Measurements from ENCODE around the gene SLC38A3.

SLC38A3 gene

DNA sequence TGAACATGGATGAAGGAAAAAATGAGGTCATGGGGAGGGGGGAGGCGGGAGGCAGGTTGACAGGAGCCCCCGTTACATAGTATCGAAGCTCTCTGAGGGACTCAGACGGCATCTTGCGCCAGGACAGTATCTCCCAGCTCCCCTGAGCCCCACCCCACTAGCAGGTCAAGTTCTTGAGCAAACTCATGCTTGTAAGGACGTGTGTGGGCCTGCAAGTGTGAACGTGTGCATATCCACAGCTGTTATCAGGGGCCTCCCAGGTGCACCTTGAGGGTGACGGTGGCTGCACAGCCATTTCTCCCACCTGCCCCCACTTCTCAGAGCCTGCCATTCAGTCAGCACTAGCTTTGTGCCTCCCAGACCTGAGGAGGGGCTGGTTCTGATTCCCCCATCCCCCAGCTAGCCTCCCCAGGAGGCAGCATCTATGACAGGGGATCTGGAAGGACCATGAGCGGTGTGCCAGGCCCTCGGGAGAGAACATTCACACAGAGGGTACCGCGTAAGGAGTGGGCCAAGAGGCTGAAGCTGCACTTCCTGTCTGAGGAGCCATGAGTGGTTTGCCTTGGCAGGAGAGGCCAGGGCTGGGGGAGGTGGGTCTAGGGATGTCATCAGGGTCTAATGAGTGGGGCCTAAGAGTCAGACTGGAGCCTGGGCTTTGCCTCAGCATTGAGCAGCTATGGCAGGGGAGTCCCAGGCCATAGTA, 47.1 kb upstream of the SLC38A3 start:
- no peak for DNase-seq (ENCODE audit: low read depth in 1 of 2, low spot score in 1 of 2)
- TF ChIP-seq, protein P1, sequence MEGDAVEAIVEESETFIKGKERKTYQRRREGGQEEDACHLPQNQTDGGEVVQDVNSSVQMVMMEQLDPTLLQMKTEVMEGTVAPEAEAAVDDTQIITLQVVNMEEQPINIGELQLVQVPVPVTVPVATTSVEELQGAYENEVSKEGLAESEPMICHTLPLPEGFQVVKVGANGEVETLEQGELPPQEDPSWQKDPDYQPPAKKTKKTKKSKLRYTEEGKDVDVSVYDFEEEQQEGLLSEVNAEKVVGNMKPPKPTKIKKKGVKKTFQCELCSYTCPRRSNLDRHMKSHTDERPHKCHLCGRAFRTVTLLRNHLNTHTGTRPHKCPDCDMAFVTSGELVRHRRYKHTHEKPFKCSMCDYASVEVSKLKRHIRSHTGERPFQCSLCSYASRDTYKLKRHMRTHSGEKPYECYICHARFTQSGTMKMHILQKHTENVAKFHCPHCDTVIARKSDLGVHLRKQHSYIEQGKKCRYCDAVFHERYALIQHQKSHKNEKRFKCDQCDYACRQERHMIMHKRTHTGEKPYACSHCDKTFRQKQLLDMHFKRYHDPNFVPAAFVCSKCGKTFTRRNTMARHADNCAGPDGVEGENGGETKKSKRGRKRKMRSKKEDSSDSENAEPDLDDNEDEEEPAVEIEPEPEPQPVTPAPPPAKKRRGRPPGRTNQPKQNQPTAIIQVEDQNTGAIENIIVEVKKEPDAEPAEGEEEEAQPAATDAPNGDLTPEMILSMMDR (IDR thresholded peaks at IDR 0.05; ENCODE audit: insufficient read depth, low read length), result no peak
- TF ChIP-seq GABPA (IDR thresholded peaks at IDR 0.05; ENCODE audit: low read depth) (no peak), SPI1 (IDR thresholded peaks at IDR 0.05; ENCODE audit: borderline replicate concordance, low read depth) (no peak)
- TF ChIP-seq, protein P2, sequence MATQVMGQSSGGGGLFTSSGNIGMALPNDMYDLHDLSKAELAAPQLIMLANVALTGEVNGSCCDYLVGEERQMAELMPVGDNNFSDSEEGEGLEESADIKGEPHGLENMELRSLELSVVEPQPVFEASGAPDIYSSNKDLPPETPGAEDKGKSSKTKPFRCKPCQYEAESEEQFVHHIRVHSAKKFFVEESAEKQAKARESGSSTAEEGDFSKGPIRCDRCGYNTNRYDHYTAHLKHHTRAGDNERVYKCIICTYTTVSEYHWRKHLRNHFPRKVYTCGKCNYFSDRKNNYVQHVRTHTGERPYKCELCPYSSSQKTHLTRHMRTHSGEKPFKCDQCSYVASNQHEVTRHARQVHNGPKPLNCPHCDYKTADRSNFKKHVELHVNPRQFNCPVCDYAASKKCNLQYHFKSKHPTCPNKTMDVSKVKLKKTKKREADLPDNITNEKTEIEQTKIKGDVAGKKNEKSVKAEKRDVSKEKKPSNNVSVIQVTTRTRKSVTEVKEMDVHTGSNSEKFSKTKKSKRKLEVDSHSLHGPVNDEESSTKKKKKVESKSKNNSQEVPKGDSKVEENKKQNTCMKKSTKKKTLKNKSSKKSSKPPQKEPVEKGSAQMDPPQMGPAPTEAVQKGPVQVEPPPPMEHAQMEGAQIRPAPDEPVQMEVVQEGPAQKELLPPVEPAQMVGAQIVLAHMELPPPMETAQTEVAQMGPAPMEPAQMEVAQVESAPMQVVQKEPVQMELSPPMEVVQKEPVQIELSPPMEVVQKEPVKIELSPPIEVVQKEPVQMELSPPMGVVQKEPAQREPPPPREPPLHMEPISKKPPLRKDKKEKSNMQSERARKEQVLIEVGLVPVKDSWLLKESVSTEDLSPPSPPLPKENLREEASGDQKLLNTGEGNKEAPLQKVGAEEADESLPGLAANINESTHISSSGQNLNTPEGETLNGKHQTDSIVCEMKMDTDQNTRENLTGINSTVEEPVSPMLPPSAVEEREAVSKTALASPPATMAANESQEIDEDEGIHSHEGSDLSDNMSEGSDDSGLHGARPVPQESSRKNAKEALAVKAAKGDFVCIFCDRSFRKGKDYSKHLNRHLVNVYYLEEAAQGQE (IDR thresholded peaks at IDR 0.05; ENCODE audit: insufficient replicate concordance, low read depth), result no peak
- Histone ChIP-seq H3K27me3 (ENCODE audit: insufficient read depth, poor library complexity, severe bottlenecking) (peaks cover 37% of the 10 kb centered on the region), H3K27ac (replicated peaks) (no peak overlapping the region), H3K4me3 (replicated peaks; ENCODE audit: insufficient read depth, low read length) (no peak overlapping the region)

DNA sequence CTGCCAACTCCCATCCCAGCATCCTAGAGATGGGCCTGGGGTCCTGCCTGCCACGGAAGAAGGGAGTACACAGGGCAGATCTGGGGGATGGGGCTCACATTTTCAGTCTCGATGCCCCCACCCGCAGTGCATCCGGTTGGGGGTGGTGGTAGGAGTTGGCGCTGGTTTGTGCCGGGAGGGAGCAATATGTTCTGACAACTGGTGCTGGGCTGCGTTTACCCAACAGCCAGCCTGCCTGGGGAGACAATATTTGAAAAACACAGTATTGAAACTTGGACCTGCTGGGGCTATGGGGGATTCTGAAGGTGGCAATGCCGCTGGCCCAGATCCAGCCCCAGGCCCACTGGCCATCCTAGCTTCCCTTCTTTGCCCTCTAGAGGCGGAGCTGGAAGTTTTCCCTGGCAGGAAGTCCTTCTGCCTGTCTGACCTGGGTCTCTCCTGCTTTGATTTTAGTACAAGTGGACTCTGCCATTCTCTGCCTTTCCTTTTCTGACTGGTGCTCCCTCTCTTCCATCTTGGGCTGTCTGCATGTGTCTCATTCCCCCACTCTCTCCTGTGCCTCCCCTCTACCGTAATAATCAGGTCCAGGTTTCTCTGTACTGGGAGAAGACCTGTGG, 46.4 kb upstream of the SLC38A3 start:
- DNase-seq (ENCODE audit: low read depth in 1 of 2, low spot score in 1 of 2), result no peak
- Histone ChIP-seq H3K27me3 (ENCODE audit: insufficient read depth, poor library complexity, severe bottlenecking) (peaks cover 36% of the 10 kb centered on the region), H3K27ac (replicated peaks) (no peak overlapping the region), H3K4me3 (replicated peaks; ENCODE audit: insufficient read depth, low read length) (no peak overlapping the region)
- no peak for TF ChIP-seq GABPA (IDR thresholded peaks at IDR 0.05; ENCODE audit: low read depth)
- no peak for TF ChIP-seq POLR2AphosphoS5 (IDR thresholded peaks at IDR 0.05; ENCODE audit: low read depth)
- TF ChIP-seq, protein P1 (IDR thresholded peaks at IDR 0.05; ENCODE audit: insufficient read depth, low read length), result no peak
- TF ChIP-seq SPI1 (IDR thresholded peaks at IDR 0.05; ENCODE audit: borderline replicate concordance, low read depth), result no peak
- TF ChIP-seq, protein P2 (IDR thresholded peaks at IDR 0.05; ENCODE audit: insufficient replicate concordance, low read depth), result no peak

DNA sequence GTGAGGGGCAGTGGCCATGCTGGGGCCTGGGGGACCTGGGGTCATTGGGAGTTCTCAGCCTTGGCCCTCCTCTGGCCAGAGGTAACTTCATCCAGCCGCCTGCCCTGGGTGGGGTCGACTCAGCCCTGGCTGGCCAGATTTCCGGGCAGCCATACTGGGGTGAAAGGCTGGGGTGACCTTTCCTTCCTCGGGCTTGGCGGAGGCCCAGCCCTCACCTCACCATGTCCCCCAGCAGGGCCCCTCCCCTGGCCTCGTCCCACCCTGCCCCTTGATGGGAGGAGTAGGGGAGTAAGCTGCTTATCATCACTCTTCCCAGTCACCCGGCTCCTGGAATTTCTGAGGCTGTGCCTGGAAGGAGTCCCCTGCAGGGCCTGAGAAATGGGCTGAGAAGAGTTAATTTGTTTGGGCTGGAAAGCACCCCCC, 44.5 kb upstream of the SLC38A3 start:
- Histone ChIP-seq H3K27ac (replicated peaks) (no peak overlapping the region), H3K27me3 (ENCODE audit: insufficient read depth, poor library complexity, severe bottlenecking) (peaks cover 28% of the 10 kb centered on the region), H3K4me3 (replicated peaks; ENCODE audit: insufficient read depth, low read length) (no peak overlapping the region)
- TF ChIP-seq, protein P1 (IDR thresholded peaks at IDR 0.05; ENCODE audit: insufficient read depth, low read length), result no peak
- TF ChIP-seq, protein P2 (IDR thresholded peaks at IDR 0.05; ENCODE audit: insufficient replicate concordance, low read depth), result no peak
- TF ChIP-seq GABPA (IDR thresholded peaks at IDR 0.05; ENCODE audit: low read depth) (no peak), POLR2AphosphoS5 (IDR thresholded peaks at IDR 0.05; ENCODE audit: low read depth) (no peak), SPI1 (IDR thresholded peaks at IDR 0.05; ENCODE audit: borderline replicate concordance, low read depth) (no peak)
- DNase-seq (ENCODE audit: low read depth in 1 of 2, low spot score in 1 of 2), result no peak

Data from HL-60 (cell line).